Measurements from ENCODE around the gene STARD13.
A peak's percentile ranks its signal among the peaks of the same experiment; 100 is the strongest.

STARD13 gene

GRCh38 chr13:33080972-33081590, 204.5 kb downstream of the STARD13 start:
- DNase-seq: peak; percentile 14

GRCh38 chr13:33079960-33080359, 205.6 kb downstream of the STARD13 start:
- no peak for DNase-seq

- DNase-seq: no peak
These were observed 207.3 kb downstream of the STARD13 start for GRCh38 chr13:33078263-33078662.

- no peak for DNase-seq
These were observed 209.3 kb downstream of the STARD13 start for GRCh38 chr13:33076001-33076992.

GRCh38 chr13:33073338-33073737, 212.2 kb downstream of the STARD13 start:
- DNase-seq: no peak

- DNase-seq: no peak
These were observed 212.8 kb downstream of the STARD13 start for GRCh38 chr13:33072759-33073158.

GRCh38 chr13:33072282-33072681, 213.3 kb downstream of the STARD13 start:
- DNase-seq: no peak

GRCh38 chr13:33070713-33071112, 214.8 kb downstream of the STARD13 start:
- DNase-seq: no peak

GRCh38 chr13:33069365-33069764, 216.2 kb downstream of the STARD13 start:
- DNase-seq: no peak

- DNase-seq: no peak
These were observed 219.2 kb downstream of the STARD13 start for GRCh38 chr13:33066329-33066728.

- DNase-seq: no peak
These were observed 224.7 kb downstream of the STARD13 start for GRCh38 chr13:33060815-33061214.

GRCh38 chr13:33058776-33059327, 226.7 kb downstream of the STARD13 start:
- no peak for DNase-seq

GRCh38 chr13:33057019-33057780, 228.4 kb downstream of the STARD13 start:
- peak; percentile 12 for DNase-seq

GRCh38 chr13:33053397-33054066, 232.0 kb downstream of the STARD13 start:
- DNase-seq: peak; percentile 45
